HepG2 (cell line): ENCODE data around the gene ZBTB22. TPM values are rescaled to one million over a fixed set of nuclear protein-coding genes. Genes with fewer than 3 reads are reported as not detected.

Source experiments
- ARNTL ChIP-seq: sonication (generic); formaldehyde crosslinking; IDR thresholded peaks from 2 replicates; pipeline ENCODE4 v1.4.0; 2020; ENCODE audit warnings: mild to moderate bottlenecking, missing genetic modification reagents
- ATF7 ChIP-seq, 2 experiments: fragments of 450-650 bp in 1 of 2; sonication (generic) in 1 of 2; formaldehyde crosslinking in 1 of 2; IDR thresholded peaks; 2 replicates each; pipeline versions ENCODE4 v1.4.0 to v1.6.1; 2016 to 2020; ENCODE audit warnings: antibody characterized with exemption in 1 of 2, mild to moderate bottlenecking in 1 of 2, missing genetic modification reagents in 1 of 2
- CEBPZ ChIP-seq: IDR thresholded peaks from 2 replicates; pipeline ENCODE4 v1.6.1; 2012; ENCODE audit warnings: low read length, improper control_type of control experiment
- HOXA9 ChIP-seq: sonication (generic); formaldehyde crosslinking; IDR thresholded peaks from 2 replicates; pipeline ENCODE4 v1.8.1; 2022; ENCODE audit warnings: missing genetic modification reagents, mild to moderate bottlenecking, moderate library complexity, borderline replicate concordance
- KLF13 ChIP-seq: sonication (generic); formaldehyde crosslinking; IDR thresholded peaks from 2 replicates; pipeline ENCODE4 v1.4.0; 2020; ENCODE audit warnings: mild to moderate bottlenecking, missing genetic modification reagents
- LBX2 ChIP-seq: sonication (generic); formaldehyde crosslinking; IDR thresholded peaks from 2 replicates; pipeline ENCODE4 v1.5.0; 2020; ENCODE audit warnings: missing genetic modification reagents, mild to moderate bottlenecking, borderline replicate concordance
- MED8 ChIP-seq: sonication (generic); formaldehyde crosslinking; IDR thresholded peaks from 2 replicates; pipeline ENCODE4 v1.8.1; 2023; ENCODE audit warnings: mild to moderate bottlenecking, missing genetic modification reagents; ENCODE audit not compliant: insufficient replicate concordance
- MLLT10 ChIP-seq: sonication (generic); formaldehyde crosslinking; IDR thresholded peaks from 2 replicates; pipeline ENCODE4 v1.4.0; 2020; ENCODE audit warnings: missing genetic modification reagents
- PRMT3 ChIP-seq: sonication (generic); formaldehyde crosslinking; IDR thresholded peaks from 2 replicates; pipeline ENCODE4 v1.8.1; 2022; ENCODE audit warnings: low read depth, mild to moderate bottlenecking, moderate library complexity, missing genetic modification reagents, borderline replicate concordance
- RNF2 ChIP-seq: fragments of 450-650 bp; conservative IDR thresholded peaks from 2 replicates; pipeline ENCODE4 v1.6.1; 2016; ENCODE audit warnings: low read depth
- SIN3B ChIP-seq: fragments of 150-350 bp; IDR thresholded peaks from 2 replicates; pipeline ENCODE4 v1.6.1; 2014; ENCODE audit warnings: low read length
- SNRNP70 ChIP-seq: fragments of 200-400 bp; formaldehyde crosslinking; IDR thresholded peaks from 2 replicates; pipeline ENCODE4 v1.6.1; 2017; ENCODE audit warnings: mild to moderate bottlenecking, low read depth, low read length, moderate library complexity
- SOX6 ChIP-seq, 2 experiments: fragments of 450-650 bp in 1 of 2; sonication (generic) in 1 of 2; formaldehyde crosslinking in 1 of 2; IDR thresholded peaks; 2 replicates each; pipeline versions ENCODE4 v1.4.0 to v1.6.1; 2017 to 2020; ENCODE audit warnings: antibody characterized with exemption in 1 of 2, mild to moderate bottlenecking in 1 of 2, missing genetic modification reagents in 1 of 2
- TBX2 ChIP-seq: sonication (generic); formaldehyde crosslinking; IDR thresholded peaks from 2 replicates; pipeline ENCODE4 v1.5.0; 2020; ENCODE audit warnings: missing genetic modification reagents, mild to moderate bottlenecking, borderline replicate concordance
- ZBTB34 ChIP-seq: sonication (generic); formaldehyde crosslinking; IDR thresholded peaks from 2 replicates; pipeline ENCODE4 v1.8.0; 2022; ENCODE audit warnings: mild to moderate bottlenecking, missing genetic modification reagents
- ZC3H4 ChIP-seq: sonication (generic); formaldehyde crosslinking; IDR thresholded peaks from 2 replicates; pipeline ENCODE4 v1.4.0; 2020; ENCODE audit warnings: missing genetic modification reagents, borderline replicate concordance
- ZNF3 ChIP-seq: IDR thresholded peaks from 2 replicates; pipeline ENCODE4 v1.7.0; 2017; ENCODE audit warnings: inconsistent platforms
- ZNF329 ChIP-seq: sonication (generic); formaldehyde crosslinking; IDR thresholded peaks from 2 replicates; pipeline ENCODE4 v1.9.0; 2021; ENCODE audit warnings: low read depth, mild to moderate bottlenecking, missing genetic modification reagents
- ZNF746 ChIP-seq: sonication (generic); formaldehyde crosslinking; IDR thresholded peaks from 2 replicates; pipeline ENCODE4 v1.8.0; 2022; ENCODE audit warnings: mild to moderate bottlenecking, missing genetic modification reagents
- ZNF83 ChIP-seq: sonication (generic); formaldehyde crosslinking; IDR thresholded peaks from 2 replicates; pipeline ENCODE4 v1.4.0; 2020; ENCODE audit warnings: missing genetic modification reagents, mild to moderate bottlenecking, borderline replicate concordance
- ZNF878 ChIP-seq: sonication (generic); formaldehyde crosslinking; IDR thresholded peaks from 2 replicates; pipeline ENCODE4 v1.8.1; 2023; ENCODE audit warnings: mild to moderate bottlenecking, missing genetic modification reagents, moderate library complexity
- ZSCAN20 ChIP-seq: sonication (generic); formaldehyde crosslinking; IDR thresholded peaks from 2 replicates; pipeline ENCODE4 v1.4.0; 2020; ENCODE audit warnings: missing genetic modification reagents, mild to moderate bottlenecking, borderline replicate concordance
- polyA plus RNA-seq, 8 experiments: library from polyadenylated mRNA; depleted of rRNA in 3 of 8; stranded (reverse) in 7 of 8; unstranded in 1 of 8; fragments of >200 nt; fragmentation: Illumina TruSeq in 4 of 8; extraction: Trizol in 4 of 8; gene quantifications; 2 replicates each; pipeline versions ENCODE4 v1.2.1 to v1.2.3, GENCODE V29; 2011 to 2016; ENCODE audit warnings: low read depth in 4 of 8, missing spikeins in 1 of 8, mixed read lengths in 1 of 8; ENCODE audit not compliant: insufficient read depth in 1 of 8
- total RNA-seq, 5 experiments: library from RNA; depleted of rRNA; stranded (reverse); fragments of >200 nt; fragmentation: Illumina TruSeq; extraction: Trizol; gene quantifications; 2 replicates each; pipeline ENCODE4 v1.2.3, GENCODE V29; 2016; ENCODE audit warnings: low read depth in 1 of 5
- TF ChIP-seq, protein P1 (sequence below): sonication (generic); formaldehyde crosslinking; IDR thresholded peaks from 2 replicates; pipeline ENCODE4 v1.9.0; 2021; ENCODE audit warnings: missing genetic modification reagents, borderline replicate concordance

Gene ZBTB22
- total and polyA plus RNA-seq, 2 of the 13 experiments (the other 11 are each of a cell fraction or from before 2014, with no cell fraction given): 8.0 to 10.6 TPM

DNA sequence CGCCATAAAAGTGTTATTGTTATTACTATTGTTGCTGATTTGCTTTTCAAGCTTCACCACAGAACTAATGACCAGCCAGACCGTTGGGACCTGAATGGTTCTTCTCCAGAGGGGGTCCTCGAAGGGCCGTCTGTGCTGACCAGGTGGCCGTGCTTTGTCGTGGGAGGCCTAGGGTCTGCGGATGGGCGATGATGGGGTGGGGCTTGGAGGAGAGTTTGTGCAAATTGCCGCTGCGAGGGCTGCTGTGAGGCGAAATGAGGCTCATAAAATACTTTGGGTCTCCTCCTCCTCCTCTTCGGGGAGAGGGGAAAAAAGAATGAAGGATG lies 6.0 kb upstream of the ZBTB22 start (continued):
- TF ChIP-seq CEBPZ (no peak), LBX2 (CRISPR knock-in tag) (no peak), ZNF746 (CRISPR knock-in tag) (0 out of 2 replicates have a peak, but pooled peaks have one; percentile 19), KLF13 (CRISPR knock-in tag) (no peak), SNRNP70 (no peak), HOXA9 (no peak), ZSCAN20 (CRISPR knock-in tag) (no peak), ZNF3 (CRISPR knock-in tag) (no peak), PRMT3 (CRISPR knock-in tag) (no peak), MLLT10 (CRISPR knock-in tag) (no peak), ZC3H4 (CRISPR knock-in tag) (no peak), ARNTL (CRISPR knock-in tag) (peak; percentile 9; the same call in 1 of the 2 replicates), MED8 (peak; percentile 10), SIN3B (no peak), ATF7 (IDR thresholded peaks at IDR 0.05) (no peak), ATF7 (CRISPR knock-in tag; IDR thresholded peaks at IDR 0.05) (no peak), ZNF329 (0 out of 2 replicates have a peak, but pooled peaks have one; percentile 12), ZNF83 (CRISPR knock-in tag) (no peak), TBX2 (CRISPR knock-in tag) (no peak), ZNF878 (CRISPR knock-in tag) (0 out of 2 replicates have a peak, but pooled peaks have one; percentile 13), RNF2 (0 out of 2 replicates have a peak, but pooled peaks have one; percentile 2), SOX6 (IDR thresholded peaks at IDR 0.05) (no peak), SOX6 (CRISPR knock-in tag; IDR thresholded peaks at IDR 0.05) (no peak), ZBTB34 (no peak)
- TF ChIP-seq, protein P1, sequence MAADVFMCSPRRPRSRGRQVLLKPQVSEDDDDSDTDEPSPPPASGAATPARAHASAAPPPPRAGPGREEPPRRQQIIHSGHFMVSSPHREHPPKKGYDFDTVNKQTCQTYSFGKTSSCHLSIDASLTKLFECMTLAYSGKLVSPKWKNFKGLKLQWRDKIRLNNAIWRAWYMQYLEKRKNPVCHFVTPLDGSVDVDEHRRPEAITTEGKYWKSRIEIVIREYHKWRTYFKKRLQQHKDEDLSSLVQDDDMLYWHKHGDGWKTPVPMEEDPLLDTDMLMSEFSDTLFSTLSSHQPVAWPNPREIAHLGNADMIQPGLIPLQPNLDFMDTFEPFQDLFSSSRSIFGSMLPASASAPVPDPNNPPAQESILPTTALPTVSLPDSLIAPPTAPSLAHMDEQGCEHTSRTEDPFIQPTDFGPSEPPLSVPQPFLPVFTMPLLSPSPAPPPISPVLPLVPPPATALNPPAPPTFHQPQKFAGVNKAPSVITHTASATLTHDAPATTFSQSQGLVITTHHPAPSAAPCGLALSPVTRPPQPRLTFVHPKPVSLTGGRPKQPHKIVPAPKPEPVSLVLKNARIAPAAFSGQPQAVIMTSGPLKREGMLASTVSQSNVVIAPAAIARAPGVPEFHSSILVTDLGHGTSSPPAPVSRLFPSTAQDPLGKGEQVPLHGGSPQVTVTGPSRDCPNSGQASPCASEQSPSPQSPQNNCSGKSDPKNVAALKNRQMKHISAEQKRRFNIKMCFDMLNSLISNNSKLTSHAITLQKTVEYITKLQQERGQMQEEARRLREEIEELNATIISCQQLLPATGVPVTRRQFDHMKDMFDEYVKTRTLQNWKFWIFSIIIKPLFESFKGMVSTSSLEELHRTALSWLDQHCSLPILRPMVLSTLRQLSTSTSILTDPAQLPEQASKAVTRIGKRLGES (CRISPR knock-in tag): no peak
